ENCODE results near the gene ACAA1.

Gene ACAA1

GRCh38 chr3:38153221-38153620, 16.3 kb upstream of the ACAA1 start:
- DNase-seq (ENCODE audit: low spot score) = no peak

GRCh38 chr3:38152609-38153008, 15.7 kb upstream of the ACAA1 start:
- DNase-seq (ENCODE audit: low spot score) = no peak

- DNase-seq (ENCODE audit: low spot score) = no peak
Measured at GRCh38 chr3:38151667-38152265, 14.8 kb upstream of the ACAA1 start.

- no peak for DNase-seq (ENCODE audit: low spot score)
Measured at GRCh38 chr3:38150780-38151528, 14.0 kb upstream of the ACAA1 start.

GRCh38 chr3:38149708-38150107, 12.8 kb upstream of the ACAA1 start:
- no peak for DNase-seq (ENCODE audit: low spot score)

GRCh38 chr3:38148311-38148882, 11.5 kb upstream of the ACAA1 start:
- DNase-seq (ENCODE audit: low spot score) = no peak

GRCh38 chr3:38147421-38147820, 10.5 kb upstream of the ACAA1 start:
- DNase-seq (ENCODE audit: low spot score) = no peak

- no peak for DNase-seq (ENCODE audit: low spot score)
Measured at GRCh38 chr3:38146504-38146903, 9.6 kb upstream of the ACAA1 start.

- DNase-seq (ENCODE audit: low spot score) = no peak
Measured at GRCh38 chr3:38143511-38143910, 6.6 kb upstream of the ACAA1 start.

- no peak for DNase-seq (ENCODE audit: low spot score)
Measured at GRCh38 chr3:38142959-38143358, 6.0 kb upstream of the ACAA1 start.

- DNase-seq (ENCODE audit: low spot score) = no peak
Measured at GRCh38 chr3:38141952-38142273, 5.0 kb upstream of the ACAA1 start.

- no peak for DNase-seq (ENCODE audit: low spot score)
Measured at GRCh38 chr3:38141173-38141951, 4.4 kb upstream of the ACAA1 start.

GRCh38 chr3:38140326-38141172, 3.6 kb upstream of the ACAA1 start:
- no peak for DNase-seq (ENCODE audit: low spot score)

GRCh38 chr3:38139652-38140051, 2.7 kb upstream of the ACAA1 start:
- DNase-seq (ENCODE audit: low spot score) = no peak

GRCh38 chr3:38139191-38139590, 2.3 kb upstream of the ACAA1 start:
- no peak for DNase-seq (ENCODE audit: low spot score)

- DNase-seq (ENCODE audit: low spot score) = peak; percentile 78
Measured at GRCh38 chr3:38138349-38139190, 1.6 kb upstream of the ACAA1 start, which contains the start of gene MYD88. MYD88 (plus strand) TSS chr3:38138661; CDS start chr3:38138701, 40 bp downstream.

- no peak for DNase-seq (ENCODE audit: low spot score)
Measured at GRCh38 chr3:38137615-38138348, 855 bp upstream of the ACAA1 start.

GRCh38 chr3:38136393-38136776, 542 bp downstream of the ACAA1 start:
- no peak for DNase-seq (ENCODE audit: low spot score)

- peak; percentile 46 for DNase-seq (ENCODE audit: low spot score)
Measured at GRCh38 chr3:38135621-38136277, 1.2 kb downstream of the ACAA1 start.
